GM04503 (cell line): ENCODE results near the gene LIN7C.
"Not testable (repeated sequence)": the region's sequence is repeated elsewhere in the genome, so short reads cannot be mapped to it uniquely, and the experiment has no call there.

Experiments used
- DNase-seq: peaks from one replicate; pipeline ENCODE4 v3.0.0-alpha.2; 2012; ENCODE audit warnings: low read depth

The LIN7C gene

DNA sequence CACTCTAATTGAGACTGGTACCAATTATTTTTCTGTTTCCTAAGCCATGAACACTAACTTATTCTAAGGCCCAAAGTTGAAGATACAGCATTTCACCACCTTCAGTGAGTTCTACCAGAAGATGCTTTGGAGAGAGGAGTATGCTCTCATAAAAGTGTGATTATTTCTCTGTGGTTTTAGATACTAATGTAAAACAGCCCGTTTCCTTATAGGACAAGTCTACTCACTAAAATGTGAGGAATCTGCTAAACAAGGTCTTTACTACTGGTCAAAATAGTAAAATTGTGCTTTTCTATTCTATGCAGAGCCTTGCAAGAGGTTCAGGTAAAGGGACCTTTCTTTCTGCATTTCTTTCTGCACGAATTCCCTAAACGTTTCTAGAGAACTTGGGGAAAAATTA, 36.4 kb downstream of the LIN7C start:
- DNase-seq, result no peak

DNA sequence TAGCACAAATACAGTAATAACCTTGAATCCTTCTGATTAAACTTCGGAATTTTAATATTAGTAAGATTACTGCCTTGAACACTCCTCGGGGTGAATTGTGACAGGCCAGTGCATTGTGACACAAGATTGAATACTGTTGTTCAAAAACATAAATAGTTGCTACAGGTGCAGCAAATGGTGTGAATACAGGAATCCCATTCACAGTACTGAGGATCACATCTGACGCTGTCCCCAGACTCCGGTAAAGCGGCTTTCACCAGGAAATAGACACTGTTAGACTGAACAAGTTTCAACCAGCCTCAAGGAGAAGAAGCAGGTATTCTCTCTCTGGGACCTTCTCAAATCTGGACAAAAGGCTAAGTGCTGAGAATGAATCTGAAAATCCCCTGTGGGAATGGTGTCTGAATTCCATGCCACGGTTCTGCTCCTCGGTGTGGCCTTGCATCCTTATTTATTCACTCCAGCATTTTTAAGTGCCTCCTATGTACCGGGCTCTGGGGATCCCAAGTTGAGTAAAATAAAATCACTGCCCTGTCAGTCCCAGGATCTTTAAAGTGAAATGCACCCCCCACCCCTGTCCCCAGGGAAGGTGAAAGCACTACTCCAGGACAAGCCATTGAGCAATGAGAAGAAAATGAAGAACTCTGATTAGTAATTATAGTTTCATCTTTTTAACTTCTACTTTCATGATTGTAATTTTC, 37.4 kb downstream of the LIN7C start:
- no peak for DNase-seq

DNA sequence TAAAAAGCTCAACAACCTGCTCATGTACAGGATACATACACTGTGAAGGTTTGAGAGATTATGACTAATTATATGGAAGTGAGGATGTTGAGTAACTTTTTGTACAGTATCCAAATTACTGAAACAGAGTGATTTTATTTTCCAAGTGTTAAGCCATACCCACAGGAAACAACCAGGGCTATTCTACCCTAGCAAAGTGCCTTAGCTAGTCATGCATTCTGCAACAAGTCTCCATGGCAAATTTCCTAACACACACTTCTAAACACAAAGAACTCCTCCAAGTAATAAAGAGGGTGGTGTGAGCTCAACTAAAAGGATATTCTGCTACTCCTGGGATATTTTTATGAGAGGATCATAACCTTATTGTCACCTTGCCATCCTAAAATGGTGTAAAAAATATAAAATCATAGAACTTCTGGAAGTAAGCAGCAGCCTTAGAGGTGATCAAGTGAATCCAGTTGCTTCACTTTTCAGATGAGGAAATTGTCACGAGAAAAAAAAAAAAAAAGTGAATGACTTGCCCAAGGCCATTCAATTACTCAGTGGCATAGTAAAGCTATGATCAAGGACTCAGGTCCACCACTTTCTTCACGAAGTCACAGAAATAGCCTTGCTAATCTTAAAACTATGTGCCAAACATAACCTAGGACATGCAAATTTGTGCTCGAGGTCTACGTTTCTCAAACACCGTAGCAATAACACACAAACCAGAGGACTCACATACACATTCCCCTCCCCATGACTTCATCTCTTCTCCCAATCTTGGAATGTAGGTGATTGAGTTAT, 38.2 kb downstream of the LIN7C start:
- peak; percentile 90 for DNase-seq

DNA sequence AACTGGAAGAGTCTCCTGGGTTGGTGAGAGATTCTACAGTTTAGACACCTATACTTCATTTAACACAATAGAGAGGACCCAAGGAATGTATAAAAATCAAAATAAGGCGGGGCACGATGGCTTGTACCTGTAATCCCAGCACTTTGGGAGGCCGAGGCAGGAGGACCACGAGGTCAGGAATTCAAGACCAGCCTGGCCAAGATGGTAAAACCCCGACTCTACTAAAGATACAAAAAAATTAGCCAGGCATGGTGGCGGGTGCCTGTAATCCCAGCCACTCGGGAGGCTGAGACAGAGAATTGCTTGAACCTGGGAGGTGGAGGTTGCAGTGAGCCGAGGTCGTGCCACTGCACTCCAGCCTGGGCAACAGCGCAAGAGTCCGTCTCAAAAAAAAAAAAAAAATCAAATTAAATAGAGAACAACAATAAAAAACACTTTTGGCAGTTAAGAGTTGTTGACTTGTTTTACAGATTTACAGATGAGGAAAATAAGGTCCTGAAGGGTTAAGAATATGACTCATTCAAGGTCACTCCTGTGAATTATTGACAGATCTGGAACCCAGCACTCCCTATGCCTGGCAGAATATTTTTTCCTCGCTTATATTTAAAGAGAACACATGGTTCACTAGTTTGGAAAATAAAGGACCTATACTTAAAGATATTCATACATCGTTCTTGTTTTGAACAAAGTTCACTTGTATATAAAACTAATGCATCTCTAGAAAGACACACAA, 39.2 kb downstream of the LIN7C start:
- DNase-seq, result no peak

DNA sequence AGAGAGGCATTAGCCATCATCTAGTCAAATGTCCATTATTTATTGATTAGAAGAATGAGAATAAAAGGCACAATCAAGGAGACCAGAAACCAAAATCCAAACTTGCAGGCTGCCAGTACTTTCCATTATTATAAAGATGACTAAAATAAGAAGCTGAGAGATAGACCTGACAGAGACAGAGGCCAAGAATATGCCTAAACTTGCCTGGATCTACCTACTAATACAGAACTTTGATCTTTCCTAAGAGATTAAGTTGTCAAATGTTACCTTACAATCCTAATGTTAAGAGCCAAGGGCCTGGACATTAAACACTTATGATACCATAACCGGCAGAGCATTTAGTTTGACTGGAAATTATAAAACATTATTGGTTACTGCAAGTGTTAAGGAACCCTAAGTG, 40.2 kb downstream of the LIN7C start:
- no peak for DNase-seq

DNA sequence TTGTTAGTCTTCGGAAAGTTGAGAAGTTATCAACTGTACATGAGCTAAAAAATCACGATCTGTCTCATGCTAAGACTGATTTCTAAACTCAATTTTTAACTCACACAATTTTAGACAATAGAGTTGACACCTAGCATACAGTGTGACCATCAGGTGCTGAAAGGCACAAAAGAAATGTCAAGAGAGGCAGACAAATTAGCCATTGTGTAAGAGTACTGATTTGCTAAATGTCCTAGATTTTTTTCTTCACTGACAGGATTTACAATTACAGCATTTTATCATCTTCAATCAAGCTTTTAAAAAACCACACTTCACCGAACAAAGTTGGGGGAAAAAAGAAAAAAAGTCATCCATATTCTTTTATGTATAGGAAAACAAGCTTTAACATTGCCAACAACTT, 40.9 kb downstream of the LIN7C start:
- DNase-seq, result no peak

DNA sequence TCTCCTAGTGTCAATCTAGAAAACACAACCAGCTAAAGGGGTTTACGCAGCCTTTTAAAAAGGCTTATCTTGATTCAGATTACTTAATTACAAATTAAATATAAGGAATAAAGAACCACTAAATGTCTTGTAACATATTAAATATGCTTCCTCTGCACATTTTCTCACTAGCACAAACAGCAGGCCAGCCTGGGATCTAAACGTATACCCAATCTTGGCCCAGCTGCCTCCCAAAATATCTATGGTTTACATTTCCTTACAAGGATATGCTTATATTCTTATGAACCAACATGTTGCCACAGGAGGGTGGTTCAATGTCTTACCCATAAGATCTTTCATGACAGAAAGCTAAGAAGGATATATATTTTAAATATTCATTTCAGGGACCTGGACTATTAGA, 41.7 kb downstream of the LIN7C start:
- DNase-seq, result no peak

DNA sequence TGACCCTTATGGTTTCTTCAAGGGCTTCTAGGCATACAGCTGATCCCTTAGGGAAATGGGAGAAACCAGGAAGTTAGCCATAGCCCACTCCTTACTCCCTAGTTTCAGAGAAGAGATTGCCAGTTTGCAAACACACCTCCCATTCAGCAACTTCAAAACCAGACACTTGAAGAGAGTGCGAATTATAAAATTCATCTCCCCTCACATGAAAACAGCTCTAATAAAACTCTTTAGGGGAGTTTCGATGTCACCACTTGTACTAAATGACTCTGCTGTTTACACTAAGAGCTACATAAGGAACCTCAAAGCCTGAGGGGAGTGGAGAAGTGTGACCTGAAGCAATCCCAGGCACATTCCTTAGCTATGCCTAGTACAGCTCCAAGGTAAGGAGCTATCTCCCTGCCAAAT, 42.3 kb downstream of the LIN7C start:
- no peak for DNase-seq

DNA sequence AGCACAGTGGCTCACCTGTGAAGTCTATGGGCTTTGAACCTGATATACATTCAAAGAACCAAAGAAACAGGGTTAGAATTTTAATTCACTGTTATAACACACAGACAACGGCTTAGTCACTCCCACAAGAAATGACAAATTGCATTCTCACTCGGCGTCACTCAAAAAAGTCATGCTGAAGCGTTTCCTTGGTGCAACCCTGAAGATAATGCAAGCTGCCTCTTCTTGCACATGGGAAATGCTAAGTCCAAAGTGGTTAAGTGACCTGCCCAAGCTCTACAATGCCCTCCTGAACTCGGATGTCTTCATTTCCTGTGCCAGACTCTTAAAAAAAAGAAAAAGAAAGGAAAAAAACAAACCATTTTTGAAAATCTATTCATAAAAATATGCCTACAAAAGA, 44.0 kb downstream of the LIN7C start:
- DNase-seq, result no peak

DNA sequence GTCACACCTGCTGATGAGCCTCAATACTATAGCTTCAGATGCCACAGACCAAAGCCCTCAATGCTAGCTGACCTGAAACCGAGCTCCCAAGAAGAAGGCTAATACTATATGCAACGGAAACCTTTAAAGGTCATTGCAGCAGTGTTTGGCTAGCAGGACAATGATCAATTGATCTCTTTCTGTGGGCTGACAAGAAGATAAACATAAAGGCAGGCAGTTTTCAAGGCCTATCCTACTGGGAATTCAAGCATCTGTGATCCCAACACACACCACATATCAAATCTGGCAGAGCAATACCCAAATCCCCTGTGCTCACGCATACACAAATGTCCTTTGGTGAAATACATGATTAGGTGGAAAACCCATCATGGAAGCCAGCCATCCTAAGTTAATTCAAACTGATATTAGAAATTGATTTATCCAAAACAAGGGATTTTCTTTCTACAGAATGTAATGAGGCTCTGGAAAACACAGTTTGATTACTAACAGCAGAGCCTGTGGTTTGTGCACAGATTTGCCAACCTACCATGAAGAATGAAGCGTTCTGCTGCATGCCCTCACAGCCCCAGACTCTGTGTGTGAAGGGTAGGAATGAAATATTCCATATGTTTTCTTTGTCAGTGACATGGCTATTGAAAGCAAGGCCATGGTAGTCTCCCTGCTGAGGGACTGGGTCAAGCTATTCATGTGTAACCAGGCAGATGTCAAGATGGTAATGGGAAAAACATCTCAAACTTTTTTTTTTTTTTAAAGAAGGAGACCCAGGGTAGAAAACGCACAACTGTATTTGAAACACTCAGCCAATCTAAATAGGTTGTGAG, 46.2 kb downstream of the LIN7C start:
- DNase-seq, result no peak

DNA sequence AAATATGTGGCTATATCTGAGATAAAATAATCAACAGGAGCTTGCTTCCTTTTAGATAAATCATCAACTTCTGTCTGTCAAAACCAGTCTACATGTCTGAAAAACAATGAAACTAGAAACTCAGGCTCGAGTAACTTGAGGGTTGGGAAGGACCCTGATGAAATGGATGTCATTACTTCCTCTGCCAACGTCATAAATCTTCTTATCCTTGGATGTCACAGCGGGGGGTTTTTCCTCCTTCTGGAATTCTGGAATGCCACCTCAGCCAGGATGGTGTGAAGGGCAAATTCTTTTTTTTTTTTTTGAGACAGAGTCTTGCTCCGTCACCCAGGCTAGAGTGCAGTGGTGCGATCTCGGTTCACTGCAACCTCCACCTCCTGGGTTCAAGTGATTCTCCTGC, 47.4 kb downstream of the LIN7C start:
- no peak for DNase-seq

DNA sequence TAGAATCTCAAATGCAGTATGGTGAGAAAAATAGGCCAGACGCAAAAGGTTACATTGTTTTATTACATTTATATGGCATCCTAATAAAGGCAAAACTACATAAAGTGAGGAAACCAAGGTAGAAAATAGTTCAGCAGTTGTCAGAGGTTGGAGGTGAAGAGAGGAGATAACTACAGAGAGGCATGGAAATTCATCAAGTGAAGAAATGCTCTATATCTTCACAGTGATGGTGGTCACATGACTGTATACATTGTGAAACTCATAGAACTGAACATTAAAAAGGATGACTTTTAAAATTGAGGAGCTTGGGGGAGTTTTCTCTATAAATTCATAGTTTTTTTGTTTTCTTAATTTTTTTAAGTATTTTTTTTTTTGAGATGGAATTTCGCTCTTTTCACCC, 48.4 kb downstream of the LIN7C start:
- no peak for DNase-seq

DNA sequence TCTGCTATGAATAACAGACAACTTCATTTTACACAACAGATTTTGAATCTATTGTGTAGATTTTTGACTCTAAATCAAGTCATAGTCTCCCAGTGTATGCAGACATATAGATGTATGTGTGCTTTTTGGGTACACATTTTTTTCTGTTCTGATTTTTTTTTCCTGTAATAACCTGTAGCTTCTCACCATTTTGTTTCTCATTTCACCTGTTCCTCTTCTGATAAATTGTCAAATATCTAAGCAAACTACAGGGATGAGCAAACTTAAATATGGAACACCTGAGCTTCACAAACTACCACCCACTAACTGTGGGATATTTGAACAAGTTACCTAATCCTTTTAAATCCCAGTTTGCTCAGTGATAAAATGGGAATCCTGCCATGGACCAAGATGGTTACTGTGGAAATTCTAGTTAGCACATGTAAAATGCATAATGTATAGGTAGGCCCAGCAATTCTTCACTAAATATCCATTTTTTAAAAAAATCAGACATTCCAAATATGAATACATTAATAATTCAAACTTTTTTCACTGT, 49.7 kb downstream of the LIN7C start:
- no peak for DNase-seq

DNA sequence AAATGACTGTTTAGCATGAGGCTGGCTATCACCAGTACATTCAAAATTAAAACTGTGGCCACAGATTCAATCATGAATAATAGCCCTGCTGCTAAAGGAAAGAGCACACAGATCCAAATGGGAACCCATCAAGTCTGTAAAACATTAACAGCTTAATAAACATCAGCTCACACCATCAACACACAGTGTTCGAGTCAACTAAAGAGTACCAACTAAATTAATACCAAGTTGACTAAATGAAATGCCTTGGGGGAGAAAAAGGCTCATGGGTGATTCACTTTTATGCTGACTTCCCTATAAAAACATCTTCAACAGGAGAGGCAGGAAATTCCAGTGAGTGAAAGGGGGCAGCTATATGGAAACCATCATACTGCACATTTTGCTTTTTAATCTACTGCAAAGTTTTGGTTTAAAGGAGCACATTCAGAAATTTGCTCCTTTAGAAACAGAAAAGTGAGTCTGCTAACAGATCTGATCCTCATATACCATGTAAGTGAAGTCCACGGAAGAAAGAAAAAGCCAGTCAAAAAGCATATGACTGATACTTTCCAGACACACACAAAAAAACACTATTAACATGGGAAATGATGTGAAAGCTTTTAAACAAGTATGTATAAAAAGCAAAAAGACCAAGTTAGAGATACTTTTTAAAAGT, 50.3 kb downstream of the LIN7C start:
- no peak for DNase-seq

DNA sequence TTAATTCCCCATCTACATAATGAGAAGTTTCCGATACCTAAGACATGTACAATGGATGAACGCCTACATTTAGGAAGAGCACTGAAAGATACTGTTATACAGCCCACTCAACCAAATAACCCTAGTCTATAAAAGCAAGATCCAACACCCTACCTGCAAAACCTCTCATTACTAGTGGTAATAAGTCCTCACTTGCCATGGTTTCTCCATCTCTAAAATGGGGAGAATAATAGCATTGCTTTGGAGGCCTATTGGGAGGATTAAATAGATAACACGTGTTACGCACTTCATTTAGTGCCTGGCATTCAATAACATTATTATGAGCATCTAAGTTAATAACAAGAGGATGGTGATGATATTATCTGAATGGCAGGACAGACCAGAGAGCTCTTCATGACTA, 50.9 kb downstream of the LIN7C start:
- no peak for DNase-seq

DNA sequence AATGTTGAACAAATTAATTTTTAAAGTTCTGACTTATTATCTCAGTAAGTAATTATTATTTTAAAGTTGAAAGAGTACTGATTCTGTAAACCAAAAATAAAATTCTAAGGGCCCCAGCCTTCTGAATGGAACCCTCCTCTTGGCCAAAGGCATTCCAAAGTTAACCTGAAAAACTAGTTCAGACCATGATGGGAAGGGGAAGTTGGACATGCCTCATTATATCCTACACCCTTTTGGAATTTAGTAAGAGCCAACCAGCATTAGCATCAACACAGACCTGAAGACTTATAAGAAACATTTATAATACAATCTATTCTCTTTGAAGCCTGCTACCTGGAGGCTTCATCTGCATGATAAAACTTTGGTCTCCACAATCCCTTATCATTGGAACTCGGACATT, 52.9 kb downstream of the LIN7C start:
- no peak for DNase-seq

DNA sequence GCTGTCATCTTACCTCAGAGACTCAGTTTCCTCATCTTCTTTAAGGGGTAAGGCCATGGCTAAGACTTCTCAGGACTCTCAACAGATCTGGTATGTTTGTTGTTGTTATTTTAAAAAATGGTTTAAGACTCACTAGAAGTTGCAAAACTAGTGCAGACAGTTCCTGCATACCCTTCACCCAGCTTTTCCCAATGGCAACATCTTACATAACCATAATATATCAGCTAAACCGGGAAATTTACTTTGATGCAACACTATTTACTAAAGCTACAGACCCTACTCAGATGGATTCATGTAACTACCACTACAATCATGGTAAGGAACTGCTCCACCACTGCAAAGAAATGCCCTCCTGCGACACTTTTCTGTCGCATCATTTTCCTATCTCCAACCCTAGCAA, 54.4 kb downstream of the LIN7C start:
- no peak for DNase-seq

DNA sequence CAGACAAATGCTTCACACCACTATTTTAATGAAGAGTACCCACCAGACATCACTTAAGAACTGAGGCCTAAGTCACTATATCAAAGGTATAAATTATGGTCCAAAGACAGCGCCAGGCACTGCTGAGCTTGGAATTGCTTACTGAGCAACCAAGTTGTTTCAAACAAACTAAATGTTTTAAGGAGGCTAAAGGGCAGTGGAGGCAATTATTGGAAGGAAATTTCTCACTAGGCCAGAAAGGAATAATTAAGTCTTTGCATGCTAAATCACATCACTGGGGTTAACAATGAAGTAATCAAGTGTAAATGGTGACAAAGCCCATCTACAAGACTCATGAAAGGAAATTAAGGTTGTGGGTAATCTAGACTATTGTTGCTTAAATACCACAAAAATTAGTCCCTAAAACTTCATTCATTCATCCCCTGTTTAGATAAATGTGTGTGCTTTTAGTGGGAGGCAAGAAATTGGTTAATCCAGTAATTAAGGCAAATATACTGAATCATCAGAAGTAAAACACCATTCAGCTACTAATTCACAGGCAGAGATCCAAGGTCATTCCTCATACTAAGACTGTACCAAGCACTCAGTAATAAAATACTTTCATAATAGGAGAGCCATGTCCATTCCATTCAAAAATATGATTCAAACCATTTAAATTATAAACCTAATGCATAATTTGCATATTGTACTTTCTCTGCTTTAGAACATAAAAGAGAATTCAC, 55.2 kb downstream of the LIN7C start:
- DNase-seq, result no peak

DNA sequence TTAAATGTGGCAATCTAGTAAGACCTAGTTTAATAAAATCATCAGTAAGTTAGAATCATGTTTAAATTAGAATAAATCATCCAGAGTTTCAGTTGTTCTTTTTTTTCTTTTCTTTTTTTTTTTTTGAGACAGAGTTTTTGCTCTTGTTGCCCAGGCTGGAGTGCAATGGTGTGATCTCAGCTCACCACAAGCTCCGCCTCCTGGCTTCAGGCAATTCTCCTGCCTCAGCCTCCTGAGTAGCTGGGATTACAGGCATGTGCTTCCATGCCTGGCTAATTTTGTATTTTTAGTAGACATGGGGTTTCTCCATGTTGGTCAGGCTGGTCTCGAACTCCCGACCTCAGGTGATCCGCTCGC, 58.4 kb downstream of the LIN7C start:
- DNase-seq, result not testable (repeated sequence)

DNA sequence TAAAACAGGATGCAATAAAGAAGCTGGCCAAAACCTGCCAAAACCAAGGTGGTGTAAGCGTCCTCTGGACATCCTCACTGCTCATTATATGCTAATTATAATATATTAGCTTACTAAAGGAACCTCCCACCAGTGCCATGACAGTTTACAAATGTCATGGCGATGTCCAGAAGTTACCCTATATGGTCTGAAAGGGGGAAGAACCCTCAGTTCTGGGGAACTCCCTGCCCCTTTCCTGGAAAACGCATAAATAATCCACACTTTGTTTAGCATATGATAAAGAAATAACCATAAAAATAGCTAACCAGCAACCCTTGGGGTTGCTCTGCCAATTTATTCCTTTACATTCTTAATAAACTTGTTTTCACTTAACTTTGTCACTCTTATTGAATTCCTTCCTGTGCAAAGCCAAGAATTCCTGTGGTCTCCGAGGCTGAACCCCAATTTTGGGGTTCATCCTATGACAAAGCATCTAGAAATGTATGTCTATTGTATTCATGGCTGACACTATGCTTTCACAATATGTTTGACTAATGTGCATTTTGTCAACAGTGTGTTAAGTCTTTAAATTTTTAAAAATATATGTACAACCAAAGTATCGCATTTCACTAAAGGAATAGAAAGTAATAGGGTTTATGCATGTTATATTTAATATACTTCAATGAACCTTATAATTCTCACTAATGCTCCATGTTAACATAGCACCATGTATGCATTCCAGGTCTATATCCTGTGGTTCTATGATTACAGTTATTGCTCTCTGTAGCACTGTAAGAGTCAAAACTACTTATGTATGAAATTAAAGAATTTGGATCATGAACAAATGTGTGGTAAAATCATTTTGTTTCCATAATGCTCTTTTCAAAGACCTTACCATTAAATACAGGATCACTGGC, 59.0 kb downstream of the LIN7C start:
- no peak for DNase-seq
